Hepatocyte (in vitro differentiated cells): ENCODE results near the gene EML4.

Experiments
- EZH2 ChIP-seq: fragments of 200-600 bp; sonication (generic); IDR thresholded peaks from 2 replicates; pipeline ENCODE4 v1.6.1; 2016; ENCODE audit warnings: antibody characterized with exemption, mild to moderate bottlenecking, borderline replicate concordance
- TF ChIP-seq, protein P1 (sequence below): fragments of 200-600 bp; sonication (generic); IDR thresholded peaks from 2 replicates; pipeline ENCODE4 v1.5.1; 2016; ENCODE audit warnings: antibody characterized with exemption, mild to moderate bottlenecking; ENCODE audit not compliant: poor library complexity

DNA sequence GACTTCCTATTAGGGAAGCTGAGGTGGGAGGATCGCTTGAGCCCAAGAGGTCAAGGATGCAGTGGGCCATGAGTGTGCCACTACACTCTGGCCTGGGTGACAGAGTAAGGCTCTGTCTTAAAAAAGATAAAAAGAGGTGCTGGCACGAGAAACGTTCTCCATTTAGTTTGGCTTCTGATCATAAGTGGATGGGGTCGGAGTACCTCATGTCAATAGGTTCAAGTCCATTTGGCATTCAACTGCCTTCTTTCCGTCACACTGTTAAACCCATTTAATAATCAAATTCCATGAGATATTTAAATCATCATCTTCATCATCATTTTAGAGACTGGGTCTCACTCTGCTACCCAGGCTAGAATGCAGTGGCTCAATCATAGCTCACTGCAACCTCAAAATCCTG is 182.7 kb downstream of the EML4 start:
- TF ChIP-seq, protein P1, sequence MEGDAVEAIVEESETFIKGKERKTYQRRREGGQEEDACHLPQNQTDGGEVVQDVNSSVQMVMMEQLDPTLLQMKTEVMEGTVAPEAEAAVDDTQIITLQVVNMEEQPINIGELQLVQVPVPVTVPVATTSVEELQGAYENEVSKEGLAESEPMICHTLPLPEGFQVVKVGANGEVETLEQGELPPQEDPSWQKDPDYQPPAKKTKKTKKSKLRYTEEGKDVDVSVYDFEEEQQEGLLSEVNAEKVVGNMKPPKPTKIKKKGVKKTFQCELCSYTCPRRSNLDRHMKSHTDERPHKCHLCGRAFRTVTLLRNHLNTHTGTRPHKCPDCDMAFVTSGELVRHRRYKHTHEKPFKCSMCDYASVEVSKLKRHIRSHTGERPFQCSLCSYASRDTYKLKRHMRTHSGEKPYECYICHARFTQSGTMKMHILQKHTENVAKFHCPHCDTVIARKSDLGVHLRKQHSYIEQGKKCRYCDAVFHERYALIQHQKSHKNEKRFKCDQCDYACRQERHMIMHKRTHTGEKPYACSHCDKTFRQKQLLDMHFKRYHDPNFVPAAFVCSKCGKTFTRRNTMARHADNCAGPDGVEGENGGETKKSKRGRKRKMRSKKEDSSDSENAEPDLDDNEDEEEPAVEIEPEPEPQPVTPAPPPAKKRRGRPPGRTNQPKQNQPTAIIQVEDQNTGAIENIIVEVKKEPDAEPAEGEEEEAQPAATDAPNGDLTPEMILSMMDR = no peak
- no peak for TF ChIP-seq EZH2
